ENCODE data around the gene MYO9B. TPM values are rescaled to one million over a fixed set of nuclear protein-coding genes. Genes with fewer than 3 reads are reported as not detected.

MYO9B gene
- total and polyA plus RNA-seq, 11 donors, result 24.2 to 89.4 (median 31.3) TPM

DNA sequence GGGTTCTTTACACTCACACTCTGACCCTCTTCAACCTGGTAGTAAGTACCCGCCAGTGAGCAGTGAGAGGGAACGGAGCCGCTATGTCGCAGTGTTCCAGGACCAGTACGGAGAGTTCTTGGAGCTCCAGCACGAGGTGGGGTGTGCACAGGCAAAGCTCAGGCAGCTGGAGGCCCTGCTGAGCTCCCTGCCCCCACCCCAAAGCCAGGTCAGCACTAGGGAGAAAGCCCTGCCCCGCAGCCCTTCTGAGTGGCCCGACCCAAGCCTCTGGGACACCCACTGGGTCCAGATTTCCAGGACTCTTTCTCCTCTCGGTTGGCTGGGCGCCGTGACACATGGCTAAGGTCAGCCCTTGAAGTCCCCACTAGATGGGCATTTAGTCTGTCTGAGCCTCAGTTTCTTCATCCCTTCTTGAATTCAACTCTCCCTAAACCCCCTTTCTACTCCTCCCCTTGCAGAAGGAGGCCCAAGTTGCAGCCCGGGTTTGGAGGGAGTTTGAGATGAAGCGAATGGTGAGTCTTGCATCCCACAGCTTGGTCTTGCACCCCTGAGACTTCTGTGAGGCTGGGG lies 152.3 kb downstream of the MYO9B start:
- DNase-seq, result peak in 2 of 5 donors; percentile 22 to 65
- no peak for ATAC-seq
- Histone ChIP-seq H3K4me1 (peaks cover 0 to 16% (median 10%) of the 10 kb centered on the region in 12 donors), H3K27me3 (no peaks in the 10 kb centered on the region), H3K36me3 (peaks cover 0 to 42% (median 17%) of the 10 kb centered on the region in 9 donors), H3K9me3 (no peaks in the 10 kb centered on the region), H3K4me3 (no peak overlapping the region), H3K27ac (peak overlapping the region in 1 of 12 donors; percentile 88)
- WGBS, 4 donors, result 75 to 83% (median 76%) methylated on average over 13 of the region's 13 CpGs
- TF ChIP-seq, protein P1, sequence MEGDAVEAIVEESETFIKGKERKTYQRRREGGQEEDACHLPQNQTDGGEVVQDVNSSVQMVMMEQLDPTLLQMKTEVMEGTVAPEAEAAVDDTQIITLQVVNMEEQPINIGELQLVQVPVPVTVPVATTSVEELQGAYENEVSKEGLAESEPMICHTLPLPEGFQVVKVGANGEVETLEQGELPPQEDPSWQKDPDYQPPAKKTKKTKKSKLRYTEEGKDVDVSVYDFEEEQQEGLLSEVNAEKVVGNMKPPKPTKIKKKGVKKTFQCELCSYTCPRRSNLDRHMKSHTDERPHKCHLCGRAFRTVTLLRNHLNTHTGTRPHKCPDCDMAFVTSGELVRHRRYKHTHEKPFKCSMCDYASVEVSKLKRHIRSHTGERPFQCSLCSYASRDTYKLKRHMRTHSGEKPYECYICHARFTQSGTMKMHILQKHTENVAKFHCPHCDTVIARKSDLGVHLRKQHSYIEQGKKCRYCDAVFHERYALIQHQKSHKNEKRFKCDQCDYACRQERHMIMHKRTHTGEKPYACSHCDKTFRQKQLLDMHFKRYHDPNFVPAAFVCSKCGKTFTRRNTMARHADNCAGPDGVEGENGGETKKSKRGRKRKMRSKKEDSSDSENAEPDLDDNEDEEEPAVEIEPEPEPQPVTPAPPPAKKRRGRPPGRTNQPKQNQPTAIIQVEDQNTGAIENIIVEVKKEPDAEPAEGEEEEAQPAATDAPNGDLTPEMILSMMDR (IDR thresholded peaks at IDR 0.05), result no peak
- intact Hi-C loops (cut with DNase I), result loop anchor here in 3 of 10 donors (2.0 to 10.0 kb wide), 3 partner anchors 19 to 153 kb away; partner anchors contain the start of genes HAUS8 (in 2 of the 3) and MYO9B (in 2 of the 3)

DNA sequence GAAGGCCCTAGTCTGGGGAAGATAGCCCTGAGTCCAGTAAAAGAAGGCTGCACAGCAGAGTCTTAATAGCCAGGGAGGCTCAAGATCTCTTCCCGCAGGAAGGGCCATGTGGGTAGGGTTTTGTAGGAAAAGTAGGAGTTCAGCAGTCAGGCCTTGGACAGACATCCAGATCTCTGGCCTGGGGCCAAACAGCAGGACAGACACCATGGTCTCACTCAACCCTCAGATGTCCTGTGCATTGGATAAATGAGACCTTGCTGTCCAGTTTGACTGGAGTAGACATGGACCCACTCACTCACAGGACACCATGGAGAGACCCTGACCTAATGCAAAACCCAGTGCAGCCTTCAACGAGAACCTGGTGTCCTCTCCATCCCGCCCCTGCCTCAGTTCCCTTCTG lies 154.3 kb downstream of the MYO9B start:
- no peaks in the 10 kb centered on the region for H3K9me3 ChIP-seq
- DNase-seq (peak in 2 of 5 donors; percentile 22 to 35), ATAC-seq (no peak)
- no peaks in the 10 kb centered on the region for H3K27me3 ChIP-seq
- peaks cover 0 to 47% (median 22%) of the 10 kb centered on the region in 9 donors for H3K36me3 ChIP-seq
- intact Hi-C loops (cut with DNase I), result loop anchor here in 3 of 10 donors (5.0 to 10.0 kb wide), 2 partner anchors 153 to 155 kb away; partner anchors contain the start of genes HAUS8 (in 3 of the 3) and MYO9B (in 3 of the 3)
- WGBS, 4 donors, result 94 to 98% (median 97%) methylated on average over 3 of the region's 3 CpGs
- TF ChIP-seq, protein P1 (IDR thresholded peaks at IDR 0.05), result no peak
- TF ChIP-seq POLR2A (IDR thresholded peaks at IDR 0.05), result no peak
- H3K4me1 ChIP-seq, result peaks cover under 1 to 25% (median 16%) of the 10 kb centered on the region in 12 donors
- H3K27ac ChIP-seq, result no peak overlapping the region
- no peak overlapping the region for H3K4me3 ChIP-seq

DNA sequence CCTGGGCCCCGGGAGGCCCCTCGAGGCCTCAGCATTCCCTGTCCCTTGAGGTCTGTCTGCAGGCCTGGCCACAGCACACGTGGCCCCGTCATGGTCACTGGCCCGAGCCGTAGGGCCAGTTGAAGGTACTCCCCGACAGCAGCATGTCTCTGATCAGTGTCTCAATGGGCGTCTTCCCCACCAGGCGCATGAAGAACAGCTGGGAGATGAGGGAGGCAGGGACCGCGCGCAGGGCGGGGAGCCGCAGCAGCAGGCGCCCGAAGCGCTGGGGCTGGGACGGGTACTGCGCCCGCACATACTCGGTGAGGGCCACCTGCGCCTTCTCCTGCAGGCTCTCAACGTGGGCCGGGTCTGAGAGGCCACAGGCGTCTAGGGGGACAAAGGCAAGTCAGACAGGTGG lies 156.7 kb downstream of the MYO9B start:
- no peak for TF ChIP-seq POLR2A (IDR thresholded peaks at IDR 0.05)
- TF ChIP-seq, protein P1 (IDR thresholded peaks at IDR 0.05), result no peak
- H3K27me3 ChIP-seq, result no peaks in the 10 kb centered on the region
- intact Hi-C loops (cut with DNase I), result loop anchor here in 1 of 10 donors (10.0 kb wide), 1 partner anchor 157 kb away; the partner anchor contains the start of genes HAUS8 and MYO9B
- no peak overlapping the region for H3K4me3 ChIP-seq
- no peak for ATAC-seq
- WGBS, 4 donors, result 72 to 89% (median 86%) methylated on average over 12 to 25 of the region's 25 CpGs
- H3K27ac ChIP-seq, result no peak overlapping the region
- peaks cover 0 to 47% (median 22%) of the 10 kb centered on the region in 9 donors for H3K36me3 ChIP-seq
- H3K4me1 ChIP-seq, result peaks cover 4 to 29% (median 22%) of the 10 kb centered on the region in 12 donors
- H3K9me3 ChIP-seq, result no peaks in the 10 kb centered on the region
- DNase-seq, result peak in 1 of 5 donors; percentile 23

DNA sequence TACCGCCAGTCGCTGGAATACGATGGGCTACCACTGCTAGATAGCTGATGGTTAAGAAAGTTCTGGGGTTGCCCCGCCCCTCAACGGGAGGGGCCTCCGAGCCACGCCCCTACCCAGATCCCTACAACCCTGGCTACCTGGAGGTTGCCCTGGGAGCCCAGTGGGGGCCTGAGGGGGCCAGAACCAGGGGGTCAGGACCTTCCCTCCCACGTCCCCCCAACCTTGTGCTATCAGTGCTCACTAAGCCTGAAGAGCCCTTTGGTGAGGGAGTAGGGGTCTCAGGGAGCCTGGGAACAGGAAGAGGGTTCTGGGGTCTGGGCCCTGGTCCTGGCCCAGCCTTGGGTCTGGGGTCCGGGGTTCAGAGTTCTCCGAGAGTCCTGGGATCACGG lies 159.3 kb downstream of the MYO9B start:
- Histone ChIP-seq H3K36me3 (peaks cover 0 to 52% (median 32%) of the 10 kb centered on the region in 9 donors), H3K4me3 (peak overlapping the region in 11 of 12 donors; percentile 40 to 82 (median 66)), H3K4me1 (peaks cover 4 to 29% (median 19%) of the 10 kb centered on the region in 12 donors), H3K9me3 (no peaks in the 10 kb centered on the region), H3K27me3 (no peaks in the 10 kb centered on the region), H3K27ac (peak overlapping the region in 11 of 12 donors; percentile 53 to 86 (median 75))
- ATAC-seq (peak in 3 of 4 donors; percentile 57 to 73 (median 63)), DNase-seq (peak in 2 of 5 donors; percentile 43 to 50)
- intact Hi-C loops (cut with DNase I), result loop anchor here in 3 of 10 donors (5.0 to 10.0 kb wide), 3 partner anchors 158 to 168 kb away; partner anchors contain the start of genes HAUS8 (in 2 of the 3) and MYO9B (in 2 of the 3)
- WGBS, 4 donors, result 35 to 45% (median 37%) methylated on average over 8 to 11 of the region's 11 CpGs
- TF ChIP-seq, protein P1 (IDR thresholded peaks at IDR 0.05), result no peak
- TF ChIP-seq POLR2A (IDR thresholded peaks at IDR 0.05), result no peak

Measured in heart left ventricle (tissue), 16 donors.